WI38 (cell line): ENCODE data around the gene CDK3.

Experiments
- H3K4me3 ChIP-seq: 2 replicates; pipeline ENCODE4 v1.5.1; 2011; ENCODE audit warnings: low read depth, mild to moderate bottlenecking, control low read depth, low read length
- TF ChIP-seq, protein P1 (sequence below): IDR thresholded peaks from 2 replicates; pipeline ENCODE4 v1.5.1; 2012; ENCODE audit warnings: low read depth, mild to moderate bottlenecking, control low read depth, low read length

CDK3 gene

DNA sequence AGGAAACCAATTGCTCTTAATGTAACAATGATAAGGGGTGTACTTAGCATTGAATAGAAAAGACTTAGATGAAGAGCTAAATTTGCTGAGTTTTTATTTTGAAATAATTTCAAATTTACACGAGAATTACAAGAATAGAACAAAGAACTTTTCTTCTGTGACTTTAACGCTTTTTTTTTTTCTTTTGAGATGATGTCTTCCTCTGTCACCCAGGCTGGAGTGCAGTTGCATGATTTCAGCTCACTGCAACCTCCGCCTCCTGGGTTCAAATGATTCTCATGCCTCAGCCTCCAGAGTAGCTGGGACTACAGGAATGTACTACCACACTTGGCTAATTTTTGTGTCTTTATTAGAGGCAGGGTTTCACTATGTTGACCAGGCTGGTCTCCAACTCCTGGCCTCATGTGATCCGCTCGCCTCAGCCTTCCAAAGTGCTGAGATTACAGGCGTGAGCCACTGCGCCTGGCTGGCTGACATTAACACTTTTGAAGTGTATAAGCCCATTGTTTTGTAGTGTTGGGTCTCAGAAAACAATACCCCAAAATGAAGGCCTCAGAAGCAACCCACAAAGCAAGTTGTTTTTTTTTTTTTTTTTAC lies 19.5 kb upstream of the CDK3 start:
- TF ChIP-seq, protein P1, sequence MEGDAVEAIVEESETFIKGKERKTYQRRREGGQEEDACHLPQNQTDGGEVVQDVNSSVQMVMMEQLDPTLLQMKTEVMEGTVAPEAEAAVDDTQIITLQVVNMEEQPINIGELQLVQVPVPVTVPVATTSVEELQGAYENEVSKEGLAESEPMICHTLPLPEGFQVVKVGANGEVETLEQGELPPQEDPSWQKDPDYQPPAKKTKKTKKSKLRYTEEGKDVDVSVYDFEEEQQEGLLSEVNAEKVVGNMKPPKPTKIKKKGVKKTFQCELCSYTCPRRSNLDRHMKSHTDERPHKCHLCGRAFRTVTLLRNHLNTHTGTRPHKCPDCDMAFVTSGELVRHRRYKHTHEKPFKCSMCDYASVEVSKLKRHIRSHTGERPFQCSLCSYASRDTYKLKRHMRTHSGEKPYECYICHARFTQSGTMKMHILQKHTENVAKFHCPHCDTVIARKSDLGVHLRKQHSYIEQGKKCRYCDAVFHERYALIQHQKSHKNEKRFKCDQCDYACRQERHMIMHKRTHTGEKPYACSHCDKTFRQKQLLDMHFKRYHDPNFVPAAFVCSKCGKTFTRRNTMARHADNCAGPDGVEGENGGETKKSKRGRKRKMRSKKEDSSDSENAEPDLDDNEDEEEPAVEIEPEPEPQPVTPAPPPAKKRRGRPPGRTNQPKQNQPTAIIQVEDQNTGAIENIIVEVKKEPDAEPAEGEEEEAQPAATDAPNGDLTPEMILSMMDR: no peak
- H3K4me3 ChIP-seq: no peak overlapping the region

DNA sequence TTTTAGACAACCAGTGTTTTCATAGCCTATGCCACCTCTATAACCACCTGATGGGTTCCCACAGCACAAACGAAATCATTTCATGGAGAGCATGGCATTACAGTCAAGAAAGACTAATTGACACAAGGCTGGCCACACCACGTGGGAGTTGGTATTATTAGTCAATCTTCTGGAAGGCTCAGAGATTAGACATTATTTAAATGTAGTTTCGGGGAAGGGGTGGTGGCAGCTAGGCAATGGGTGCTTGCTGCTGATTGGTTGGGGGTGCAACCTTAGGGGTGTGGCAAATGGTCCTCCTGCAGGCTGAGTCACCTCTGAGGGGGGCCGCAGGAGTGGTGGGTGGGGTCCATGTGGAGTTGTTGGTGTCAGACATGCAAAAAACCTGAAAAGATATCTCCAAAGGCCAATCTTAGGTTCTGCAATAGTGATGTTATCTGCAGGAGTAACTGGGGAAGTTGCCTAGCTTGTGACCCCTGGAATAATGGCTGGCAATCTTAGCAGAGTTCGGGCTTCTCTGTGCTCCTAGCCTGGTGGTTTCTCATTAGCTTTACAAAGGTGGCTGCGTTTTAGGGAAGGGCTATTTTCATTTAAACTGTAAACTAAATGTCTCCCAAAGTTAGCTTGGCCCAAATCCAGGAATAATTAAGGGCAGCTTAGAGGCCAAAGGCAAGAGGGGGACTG lies 17.0 kb upstream of the CDK3 start:
- TF ChIP-seq, protein P1: no peak
- no peak overlapping the region for H3K4me3 ChIP-seq

DNA sequence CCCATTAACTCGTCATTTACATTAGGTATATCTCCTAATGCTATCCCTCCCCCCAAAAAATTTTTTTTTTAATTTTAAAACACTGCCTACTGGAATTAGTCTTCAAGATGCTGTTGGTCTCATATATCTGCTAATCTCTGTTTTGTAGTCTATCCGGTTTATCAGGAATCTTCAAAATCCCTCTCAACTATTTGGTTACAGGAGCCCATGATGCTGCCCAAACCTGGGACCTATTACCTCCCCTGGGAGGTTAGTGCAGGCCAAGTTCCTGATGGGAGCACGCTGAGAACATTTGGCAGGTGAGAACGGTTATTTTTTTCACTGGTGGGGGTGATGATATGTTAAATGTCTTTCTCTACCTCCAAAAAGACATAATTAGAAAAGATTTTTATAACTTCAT lies 14.7 kb upstream of the CDK3 start:
- no peak overlapping the region for H3K4me3 ChIP-seq
- TF ChIP-seq, protein P1: no peak

DNA sequence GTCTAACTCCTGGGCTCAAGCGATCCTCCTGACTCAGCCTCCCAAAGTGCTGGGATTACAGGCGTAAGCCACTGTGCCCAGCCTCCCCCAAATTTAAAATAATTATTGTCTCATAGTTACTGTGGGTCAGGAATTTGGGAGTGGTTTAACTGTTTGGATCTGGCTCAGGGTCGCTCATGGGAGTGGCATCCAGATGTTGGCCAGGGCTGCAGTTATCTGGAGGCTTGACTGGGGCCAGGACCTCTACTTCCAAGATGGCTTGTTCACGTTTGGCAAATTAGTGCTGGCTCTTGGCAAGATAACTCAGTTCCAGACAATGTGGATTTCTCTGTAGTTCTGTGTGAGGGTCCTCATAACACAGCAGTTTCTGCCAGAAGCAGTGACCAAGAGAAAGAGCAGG lies 13.6 kb upstream of the CDK3 start:
- no peak overlapping the region for H3K4me3 ChIP-seq
- TF ChIP-seq, protein P1: no peak

DNA sequence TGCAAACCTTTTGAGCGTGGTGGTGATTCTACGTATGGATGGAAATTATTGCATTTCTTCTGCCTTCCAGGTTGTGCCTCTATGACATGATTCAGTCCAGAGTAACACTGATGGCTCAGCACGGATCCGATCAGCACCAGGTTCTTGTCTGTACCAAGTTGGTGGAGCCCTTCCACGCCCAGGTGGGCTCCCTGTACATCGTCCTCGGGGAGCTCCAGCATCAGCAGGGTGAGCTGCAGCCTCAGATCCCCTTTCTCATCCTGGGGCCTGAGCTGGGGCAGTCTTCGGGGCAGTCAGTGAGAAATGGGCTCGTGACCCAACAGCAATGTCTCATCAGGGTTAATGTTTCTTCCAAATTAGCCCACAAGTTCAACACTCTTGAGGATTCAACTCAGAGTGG lies 9.3 kb upstream of the CDK3 start:
- TF ChIP-seq, protein P1: no peak
- H3K4me3 ChIP-seq: no peak overlapping the region

DNA sequence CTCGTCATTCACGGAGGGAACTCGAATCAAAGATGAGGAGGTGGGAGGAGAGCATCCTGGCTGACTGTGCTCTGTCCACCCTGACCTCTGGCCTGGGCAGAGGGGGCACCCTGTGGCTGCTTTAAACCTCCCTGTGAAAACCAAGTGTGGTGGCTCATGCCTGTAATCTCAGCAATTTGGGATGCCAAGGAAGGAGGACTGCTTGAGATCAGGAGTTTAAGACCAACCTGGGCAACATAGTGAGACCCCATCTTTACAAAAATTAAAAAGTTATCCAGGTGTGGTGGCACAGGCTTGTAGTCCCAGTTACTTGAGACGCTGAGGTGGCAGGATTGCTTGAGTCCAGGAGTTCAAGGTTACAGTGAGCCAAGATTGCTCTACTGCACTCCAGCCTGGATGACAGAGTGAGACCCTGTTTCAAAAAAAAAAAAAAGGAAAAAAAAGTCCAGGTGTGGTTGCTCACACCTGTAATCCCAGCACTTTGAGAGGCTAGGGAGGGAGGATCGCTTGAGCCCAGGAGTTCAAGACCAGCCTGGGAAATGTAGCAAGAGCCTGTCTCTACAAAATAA lies 5.8 kb upstream of the CDK3 start:
- H3K4me3 ChIP-seq: no peak overlapping the region
- TF ChIP-seq, protein P1: no peak

DNA sequence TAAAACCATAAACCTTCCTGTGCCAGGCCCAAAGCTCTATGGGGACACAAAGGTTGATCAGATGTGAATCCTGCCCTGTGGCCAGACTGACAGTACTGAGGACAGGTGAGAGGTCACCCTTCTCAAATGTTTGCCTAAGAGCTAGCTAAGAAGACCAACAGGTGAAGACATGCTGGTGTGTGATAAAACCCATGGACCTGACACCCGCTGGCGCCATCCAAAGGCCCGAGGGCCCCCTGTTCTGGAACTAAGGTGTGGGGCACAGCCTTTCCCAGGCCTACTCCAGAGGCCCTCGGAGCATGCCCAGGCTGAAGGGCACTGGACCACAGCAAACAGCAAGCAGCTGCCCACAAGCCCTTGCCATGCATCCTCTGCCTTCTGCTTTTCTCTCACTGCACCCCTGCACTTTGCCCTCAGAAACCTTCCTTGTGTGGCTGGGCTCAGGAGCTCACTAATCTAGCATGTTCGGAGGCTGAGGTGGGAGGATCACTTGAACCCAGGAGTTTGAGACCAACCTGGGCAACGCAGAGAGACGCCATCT lies 5.2 kb upstream of the CDK3 start:
- no peak overlapping the region for H3K4me3 ChIP-seq

More for the DNA sequence above, 5.2 kb upstream of the CDK3 start:
- TF ChIP-seq, protein P1: no peak
